ENCODE measurements around the gene FRAS1.

GRCh38 chr4:78460368-78460767 is 403.2 kb downstream of the FRAS1 start:
- TF ChIP-seq CTCF (conservative IDR thresholded peaks at IDR 0.05; ENCODE audit: low read depth, low read length) (no peak), EZH2phosphoT487 (IDR thresholded peaks at IDR 0.05; ENCODE audit: borderline replicate concordance, low read length) (no peak), EZH2 (IDR thresholded peaks at IDR 0.05; ENCODE audit: low read length, unreplicated experiment) (no peak)

Data from PC-3 (cell line).